Measurements from ENCODE around the gene SLC35F3.

Gene SLC35F3

DNA sequence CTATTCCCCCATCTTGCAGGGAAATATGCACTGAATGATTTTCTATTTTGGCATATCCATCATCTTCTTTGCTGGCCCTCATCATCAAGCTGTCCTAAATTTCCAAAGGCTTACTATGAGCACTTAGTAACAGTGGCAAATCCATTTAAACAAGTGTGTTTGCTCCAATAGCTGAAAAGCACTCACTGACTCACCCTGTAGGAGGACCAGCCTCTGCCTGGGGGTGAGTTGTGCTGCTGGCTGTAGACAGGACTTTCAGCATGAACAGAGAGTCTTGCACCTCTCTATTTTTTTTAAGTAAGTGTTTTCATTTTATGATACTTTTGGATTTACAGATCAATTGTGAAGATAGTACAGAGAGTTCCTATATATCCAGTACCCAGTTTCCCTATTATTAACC is 97.3 kb downstream of the SLC35F3 start:
- intact Hi-C loops (cut with micrococcal nuclease) = no loop called here
- Mint-ChIP-seq H3K27me3 (peaks cover 1% of the 10 kb centered on the region), H3K36me3 (ENCODE audit: low read depth) (no peaks in the 10 kb centered on the region), H3K4me1 (ENCODE audit: low read depth) (no peaks in the 10 kb centered on the region), H3K9me3 (no peaks in the 10 kb centered on the region), H3K4me3 (no peak overlapping the region), H3K27ac (no peak overlapping the region)

DNA sequence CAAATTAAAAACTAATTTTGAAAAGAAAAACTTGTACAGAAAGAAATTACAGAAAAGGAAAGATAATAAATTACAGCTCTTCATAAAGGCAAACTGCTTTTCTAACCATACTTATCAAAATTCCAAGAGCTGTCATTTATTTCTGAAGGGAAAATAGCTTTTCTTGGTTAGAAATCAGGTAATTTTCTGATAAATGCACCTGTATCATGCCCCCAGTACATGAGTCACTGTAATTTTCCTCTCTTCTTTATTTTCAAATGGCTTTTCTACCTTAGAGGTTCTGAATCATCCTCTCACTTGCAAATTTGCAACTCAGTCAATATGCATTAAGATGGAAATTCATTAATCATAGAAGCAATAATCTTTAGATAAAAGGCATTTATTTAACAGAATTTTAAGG is 100.1 kb downstream of the SLC35F3 start:
- H3K4me1 Mint-ChIP-seq (ENCODE audit: low read depth) = no peaks in the 10 kb centered on the region
- no peaks in the 10 kb centered on the region for H3K36me3 Mint-ChIP-seq (ENCODE audit: low read depth)
- H3K9me3 Mint-ChIP-seq = no peaks in the 10 kb centered on the region
- intact Hi-C loops (cut with micrococcal nuclease) = no loop called here
- H3K4me3 Mint-ChIP-seq = no peak overlapping the region
- no peak overlapping the region for H3K27ac Mint-ChIP-seq
- H3K27me3 Mint-ChIP-seq = no peaks in the 10 kb centered on the region

DNA sequence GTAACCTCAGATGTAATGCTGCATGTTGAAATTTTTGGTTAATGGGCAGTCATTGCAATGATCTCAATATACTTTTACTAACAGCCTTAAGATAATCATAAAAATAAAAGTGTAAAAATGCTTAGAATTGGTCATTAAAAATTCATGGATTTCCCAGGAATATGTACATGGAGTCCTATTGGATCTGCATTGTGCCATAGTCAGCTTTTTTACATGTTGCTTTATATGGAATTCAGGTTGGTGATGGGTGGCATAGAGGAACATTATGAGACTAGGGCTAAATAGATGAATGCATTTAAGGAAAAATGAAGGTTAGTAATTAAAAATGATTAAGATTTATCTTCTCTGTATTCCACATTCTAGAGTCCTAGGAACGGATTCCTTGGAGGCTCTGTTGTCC is 103.2 kb downstream of the SLC35F3 start:
- H3K27ac Mint-ChIP-seq = no peak overlapping the region
- no peaks in the 10 kb centered on the region for H3K36me3 Mint-ChIP-seq (ENCODE audit: low read depth)
- no peak overlapping the region for H3K4me3 Mint-ChIP-seq
- intact Hi-C loops (cut with micrococcal nuclease) = no loop called here
- peaks cover 7% of the 10 kb centered on the region for H3K9me3 Mint-ChIP-seq
- no peaks in the 10 kb centered on the region for H3K27me3 Mint-ChIP-seq
- H3K4me1 Mint-ChIP-seq (ENCODE audit: low read depth) = no peaks in the 10 kb centered on the region

DNA sequence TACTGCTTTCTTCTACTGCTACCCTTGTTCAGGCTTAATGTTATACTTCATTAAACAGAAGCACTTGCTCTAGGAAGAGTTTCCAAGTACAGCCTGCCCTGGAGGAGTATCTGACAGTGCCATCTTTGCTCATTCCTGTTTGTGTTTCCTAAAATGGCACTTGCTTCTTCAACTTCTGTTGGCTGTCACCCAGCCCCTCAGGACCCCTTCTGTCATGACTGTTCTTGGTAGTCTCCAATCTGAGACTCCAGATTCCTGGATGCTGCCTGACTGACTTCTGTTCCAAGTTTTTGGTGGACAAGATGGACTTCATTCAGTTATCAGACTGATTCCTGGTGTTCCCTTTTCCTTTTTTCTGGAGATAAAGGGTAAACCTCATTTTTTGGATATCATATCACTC is 104.1 kb downstream of the SLC35F3 start:
- H3K9me3 Mint-ChIP-seq = peaks cover 7% of the 10 kb centered on the region
- H3K4me1 Mint-ChIP-seq (ENCODE audit: low read depth) = no peaks in the 10 kb centered on the region
- intact Hi-C loops (cut with micrococcal nuclease) = no loop called here
- no peak overlapping the region for H3K27ac Mint-ChIP-seq
- H3K36me3 Mint-ChIP-seq (ENCODE audit: low read depth) = no peaks in the 10 kb centered on the region
- peaks cover 3% of the 10 kb centered on the region for H3K27me3 Mint-ChIP-seq
- no peak overlapping the region for H3K4me3 Mint-ChIP-seq

DNA sequence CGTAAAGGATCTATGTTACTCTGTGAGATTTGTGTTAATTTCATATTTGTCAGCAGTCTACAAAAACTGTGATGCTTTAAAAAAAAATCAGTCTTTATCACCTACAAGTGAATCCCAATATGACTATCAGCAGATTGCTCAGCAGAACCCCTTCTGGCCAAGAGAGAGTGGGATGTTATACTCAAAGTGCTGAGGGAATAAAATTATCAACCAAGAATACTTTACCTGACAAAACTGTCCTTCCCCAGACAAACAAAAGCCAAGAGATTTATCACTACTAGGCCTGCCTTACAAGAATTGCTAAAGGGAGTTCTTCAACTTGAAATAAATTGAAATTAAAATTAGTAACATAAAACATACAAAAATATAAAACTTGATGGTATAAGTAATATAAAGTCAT is 105.2 kb downstream of the SLC35F3 start:
- H3K4me1 Mint-ChIP-seq (ENCODE audit: low read depth) = no peaks in the 10 kb centered on the region
- no peak overlapping the region for H3K4me3 Mint-ChIP-seq
- intact Hi-C loops (cut with micrococcal nuclease) = no loop called here
- no peaks in the 10 kb centered on the region for H3K36me3 Mint-ChIP-seq (ENCODE audit: low read depth)
- peaks cover 3% of the 10 kb centered on the region for H3K27me3 Mint-ChIP-seq
- H3K9me3 Mint-ChIP-seq = peaks cover 7% of the 10 kb centered on the region
- no peak overlapping the region for H3K27ac Mint-ChIP-seq

DNA sequence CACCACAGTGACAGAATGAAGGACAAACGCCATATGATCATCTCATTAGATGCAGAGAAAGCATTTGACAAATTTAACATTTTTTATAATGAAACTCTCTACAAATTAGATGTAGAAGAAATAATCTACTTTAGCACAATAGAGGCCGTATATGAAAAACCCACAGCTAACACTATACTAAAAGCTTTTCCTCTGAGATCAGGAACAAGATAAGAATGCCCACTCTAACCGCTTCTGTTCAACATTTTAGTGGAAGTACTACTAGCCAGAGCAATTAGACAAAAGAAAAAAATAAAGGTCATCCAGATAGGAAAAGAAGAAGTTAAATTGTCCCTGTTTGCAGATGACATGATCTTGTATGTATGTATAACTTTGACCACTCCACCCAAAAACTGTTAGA is 109.7 kb downstream of the SLC35F3 start:
- Mint-ChIP-seq H3K4me3 (no peak overlapping the region), H3K27me3 (peaks cover 3% of the 10 kb centered on the region), H3K27ac (no peak overlapping the region), H3K36me3 (ENCODE audit: low read depth) (no peaks in the 10 kb centered on the region), H3K9me3 (peaks cover 7% of the 10 kb centered on the region), H3K4me1 (ENCODE audit: low read depth) (no peaks in the 10 kb centered on the region)
- intact Hi-C loops (cut with micrococcal nuclease) = no loop called here

DNA sequence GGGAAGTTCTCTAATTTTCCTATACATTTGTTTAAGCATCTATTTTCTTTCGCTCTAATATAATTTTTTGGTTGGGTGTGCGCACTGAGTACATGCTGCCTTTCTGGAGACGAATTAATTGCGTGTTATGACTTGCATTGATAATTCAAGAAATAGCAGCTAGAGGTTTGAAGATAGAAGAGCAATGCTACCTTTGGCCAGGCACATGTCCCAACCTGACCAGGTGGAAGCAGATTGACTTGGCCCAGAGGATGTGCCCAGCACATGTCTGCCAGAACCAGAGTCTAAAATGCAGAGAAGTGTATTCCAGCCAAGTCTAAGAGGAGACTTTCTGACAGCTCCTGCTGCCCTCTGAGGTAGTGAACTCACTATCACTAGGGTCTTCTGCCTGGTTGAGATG is 114.3 kb downstream of the SLC35F3 start:
- no peaks in the 10 kb centered on the region for H3K4me1 Mint-ChIP-seq (ENCODE audit: low read depth)
- H3K27me3 Mint-ChIP-seq = no peaks in the 10 kb centered on the region
- no peak overlapping the region for H3K27ac Mint-ChIP-seq
- H3K9me3 Mint-ChIP-seq = no peaks in the 10 kb centered on the region
- intact Hi-C loops (cut with micrococcal nuclease) = no loop called here
- no peaks in the 10 kb centered on the region for H3K36me3 Mint-ChIP-seq (ENCODE audit: low read depth)
- no peak overlapping the region for H3K4me3 Mint-ChIP-seq

DNA sequence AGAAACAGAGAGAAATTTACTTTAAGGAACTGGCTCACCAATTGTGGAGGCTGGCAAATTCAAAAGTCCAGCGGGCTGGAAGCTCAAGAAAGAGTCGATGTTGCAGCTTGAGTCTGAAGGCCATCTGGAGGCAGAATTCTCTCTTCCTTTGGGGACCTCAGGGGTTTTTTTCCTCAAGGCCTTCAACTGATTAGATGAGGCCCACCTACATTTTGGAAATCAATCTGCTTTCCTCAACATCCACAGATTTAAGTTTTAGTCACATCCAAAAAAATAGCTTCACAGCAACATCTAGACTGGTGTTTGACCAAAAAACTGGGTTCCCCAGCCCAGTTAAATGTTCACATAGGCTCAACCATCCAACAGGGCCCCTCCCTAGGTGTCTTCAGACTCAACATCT is 114.9 kb downstream of the SLC35F3 start:
- intact Hi-C loops (cut with micrococcal nuclease) = no loop called here
- no peak overlapping the region for H3K4me3 Mint-ChIP-seq
- H3K4me1 Mint-ChIP-seq (ENCODE audit: low read depth) = no peaks in the 10 kb centered on the region
- no peaks in the 10 kb centered on the region for H3K36me3 Mint-ChIP-seq (ENCODE audit: low read depth)
- H3K27ac Mint-ChIP-seq = no peak overlapping the region
- no peaks in the 10 kb centered on the region for H3K27me3 Mint-ChIP-seq
- no peaks in the 10 kb centered on the region for H3K9me3 Mint-ChIP-seq

DNA sequence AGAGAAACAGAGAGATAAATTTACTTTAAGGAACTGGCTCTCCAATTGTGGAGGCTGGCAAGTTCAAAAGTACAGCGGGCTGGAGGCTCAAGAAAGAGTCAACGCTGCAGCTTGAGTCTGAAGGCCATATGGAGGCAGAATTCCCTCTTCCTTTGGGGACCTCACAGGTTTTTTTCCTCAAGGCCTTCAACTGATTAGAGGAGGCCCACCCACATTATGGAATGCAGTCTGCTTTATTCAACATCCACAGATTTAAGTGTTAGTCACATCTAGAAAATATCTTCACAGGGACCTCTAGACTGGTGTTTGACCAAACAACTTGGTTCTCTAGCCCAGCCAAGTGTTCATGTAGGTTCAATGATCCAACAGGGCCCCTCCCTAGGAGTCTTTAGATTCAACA is 117.8 kb downstream of the SLC35F3 start:
- Mint-ChIP-seq H3K4me3 (no peak overlapping the region), H3K27me3 (no peaks in the 10 kb centered on the region), H3K4me1 (ENCODE audit: low read depth) (no peaks in the 10 kb centered on the region), H3K27ac (no peak overlapping the region), H3K36me3 (ENCODE audit: low read depth) (no peaks in the 10 kb centered on the region), H3K9me3 (no peaks in the 10 kb centered on the region)
- intact Hi-C loops (cut with micrococcal nuclease) = no loop called here

DNA sequence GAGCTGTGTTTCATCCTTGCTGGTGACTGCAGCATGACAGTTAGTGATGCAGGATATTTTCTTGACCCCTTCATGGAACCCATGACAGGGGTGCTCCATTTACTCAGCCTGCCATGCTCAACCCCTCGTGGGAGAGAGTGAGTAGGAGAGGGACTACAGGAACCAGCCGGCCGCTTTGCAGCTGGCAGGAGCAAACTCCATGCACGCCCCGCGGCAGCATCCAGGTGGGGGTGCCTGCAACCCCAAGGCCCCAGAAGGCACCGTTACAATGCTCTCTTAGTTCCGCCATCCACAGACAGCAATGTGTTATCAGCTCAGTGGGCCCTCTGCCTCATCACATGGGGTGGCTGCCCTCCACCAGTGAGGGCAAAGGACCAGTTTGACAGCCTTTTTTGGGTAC is 135.1 kb downstream of the SLC35F3 start:
- intact Hi-C loops (cut with micrococcal nuclease) = no loop called here
- no peaks in the 10 kb centered on the region for H3K36me3 Mint-ChIP-seq (ENCODE audit: low read depth)
- no peak overlapping the region for H3K27ac Mint-ChIP-seq
- H3K27me3 Mint-ChIP-seq = peaks cover 1% of the 10 kb centered on the region
- H3K4me1 Mint-ChIP-seq (ENCODE audit: low read depth) = no peaks in the 10 kb centered on the region
- no peak overlapping the region for H3K4me3 Mint-ChIP-seq
- H3K9me3 Mint-ChIP-seq = no peaks in the 10 kb centered on the region

DNA sequence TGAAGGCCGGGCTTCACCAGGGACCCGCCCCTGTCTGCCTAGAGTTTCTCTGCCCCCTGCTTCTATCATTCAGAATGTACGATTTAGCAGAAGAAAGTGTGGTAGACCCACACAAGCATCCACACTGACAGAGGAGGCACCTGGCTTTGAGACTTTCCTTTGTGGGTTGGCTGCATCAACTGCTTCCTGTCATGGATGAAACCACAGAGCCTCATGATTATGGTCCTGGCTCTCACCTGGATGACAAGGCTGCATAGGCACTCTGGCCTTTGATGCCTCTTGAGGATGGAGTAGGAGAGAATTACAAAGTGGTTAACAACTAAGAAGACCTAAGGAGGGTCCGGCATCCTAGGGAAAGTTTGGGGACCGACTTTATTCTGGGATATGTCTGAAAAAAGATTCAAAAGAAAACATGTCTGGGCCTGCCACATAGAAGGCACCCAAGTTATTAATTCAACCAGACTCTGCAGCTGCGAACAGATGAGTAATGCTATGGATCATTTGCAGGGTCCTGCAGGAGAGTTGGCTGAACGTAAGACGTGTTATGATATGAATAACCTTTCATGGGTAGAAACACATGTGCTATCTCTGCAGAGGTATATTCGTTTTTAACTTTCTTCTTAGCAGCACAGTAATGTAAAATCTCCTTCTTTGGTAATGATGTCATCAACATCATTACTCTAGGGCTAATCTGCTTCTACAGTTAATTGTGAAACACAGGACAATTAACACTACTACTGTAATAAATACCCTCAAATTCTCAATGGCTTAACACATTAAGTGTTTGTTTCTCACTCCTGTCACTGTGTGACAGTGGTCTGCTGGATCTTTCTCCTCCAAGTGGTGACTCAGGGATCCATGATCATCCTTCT is 136.2 kb downstream of the SLC35F3 start:
- intact Hi-C loops (cut with micrococcal nuclease) = no loop called here
- H3K27me3 Mint-ChIP-seq = peaks cover 1% of the 10 kb centered on the region
- H3K27ac Mint-ChIP-seq = no peak overlapping the region
- H3K4me3 Mint-ChIP-seq = no peak overlapping the region
- no peaks in the 10 kb centered on the region for H3K36me3 Mint-ChIP-seq (ENCODE audit: low read depth)
- H3K9me3 Mint-ChIP-seq = no peaks in the 10 kb centered on the region
- no peaks in the 10 kb centered on the region for H3K4me1 Mint-ChIP-seq (ENCODE audit: low read depth)

DNA sequence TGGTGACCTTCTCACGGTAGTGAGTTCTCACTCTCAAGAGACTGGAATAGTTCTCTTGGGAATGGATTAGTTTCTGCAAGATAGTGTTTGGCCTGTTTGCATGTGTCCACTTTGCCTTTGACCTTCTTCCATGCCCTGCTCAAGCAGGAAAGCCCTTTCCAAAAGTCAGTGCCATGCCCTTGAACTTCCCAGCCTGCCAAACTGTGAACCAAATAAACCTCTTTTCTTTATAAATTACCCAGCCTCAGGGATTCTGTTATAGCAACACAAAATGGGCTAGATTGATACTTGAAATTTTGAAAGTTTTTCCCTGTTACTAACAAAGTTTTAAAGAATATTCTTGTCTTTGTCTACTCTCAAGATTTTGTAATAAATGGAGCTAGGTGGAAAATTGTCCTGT is 139.6 kb downstream of the SLC35F3 start:
- H3K4me3 Mint-ChIP-seq = no peak overlapping the region
- no peaks in the 10 kb centered on the region for H3K36me3 Mint-ChIP-seq (ENCODE audit: low read depth)
- intact Hi-C loops (cut with micrococcal nuclease) = no loop called here
- no peaks in the 10 kb centered on the region for H3K4me1 Mint-ChIP-seq (ENCODE audit: low read depth)
- no peaks in the 10 kb centered on the region for H3K9me3 Mint-ChIP-seq
- no peaks in the 10 kb centered on the region for H3K27me3 Mint-ChIP-seq
- no peak overlapping the region for H3K27ac Mint-ChIP-seq

DNA sequence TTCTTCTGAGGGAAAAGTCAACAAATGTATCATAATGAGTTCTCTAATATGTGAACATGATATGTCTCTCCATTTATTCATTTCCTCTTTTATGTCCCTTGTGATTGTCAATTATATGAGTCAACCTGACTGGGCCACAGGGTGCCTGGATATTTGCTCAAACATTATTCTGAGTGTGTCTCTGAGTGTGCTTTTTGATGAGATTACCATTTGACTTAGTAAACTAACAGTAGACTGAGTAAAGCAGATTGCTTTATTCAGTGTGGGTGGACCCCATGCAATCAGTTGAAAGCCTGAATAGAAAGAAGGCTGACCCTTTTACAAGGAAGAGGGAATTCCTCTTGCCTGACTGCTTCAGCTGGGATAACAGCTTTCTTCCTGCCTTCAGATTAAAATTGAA is 142.6 kb downstream of the SLC35F3 start:
- Mint-ChIP-seq H3K9me3 (no peaks in the 10 kb centered on the region), H3K4me1 (ENCODE audit: low read depth) (no peaks in the 10 kb centered on the region), H3K4me3 (no peak overlapping the region), H3K27ac (no peak overlapping the region), H3K36me3 (ENCODE audit: low read depth) (no peaks in the 10 kb centered on the region), H3K27me3 (no peaks in the 10 kb centered on the region)
- intact Hi-C loops (cut with micrococcal nuclease) = no loop called here

DNA sequence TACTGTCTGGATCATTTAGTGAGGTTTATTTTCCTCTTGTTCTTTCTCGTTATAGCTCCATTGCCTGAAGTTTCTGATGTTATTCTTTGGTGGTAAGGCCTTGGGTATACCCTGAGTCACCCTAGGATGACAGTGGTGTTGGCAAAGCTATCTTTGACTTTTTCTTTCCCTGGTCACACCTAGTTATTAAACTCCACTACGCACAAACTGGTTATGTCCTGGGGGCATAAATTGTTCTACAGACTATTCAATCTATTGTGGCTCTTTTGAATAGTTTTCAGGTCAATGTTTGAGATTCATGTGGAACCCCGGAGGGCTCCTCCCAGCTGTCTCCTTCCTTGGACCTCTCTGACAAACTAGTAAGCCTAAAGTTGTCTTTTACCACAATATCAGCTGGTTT is 157.7 kb downstream of the SLC35F3 start:
- peaks cover 14% of the 10 kb centered on the region for H3K9me3 Mint-ChIP-seq
- H3K27ac Mint-ChIP-seq = no peak overlapping the region
- no peak overlapping the region for H3K4me3 Mint-ChIP-seq
- peaks cover 7% of the 10 kb centered on the region for H3K27me3 Mint-ChIP-seq
- no peaks in the 10 kb centered on the region for H3K4me1 Mint-ChIP-seq (ENCODE audit: low read depth)
- no peaks in the 10 kb centered on the region for H3K36me3 Mint-ChIP-seq (ENCODE audit: low read depth)
- intact Hi-C loops (cut with micrococcal nuclease) = no loop called here

All from dendritic cell treated with granulocyte-macrophage colony-stimulating factor and Interleukin-4, amounts not matched to agents 40 ng/mL and 50 ng/mL, for 4 days (primary cell).